Activated T-helper 1 cell treated with anti-CD3 and anti-CD28 coated beads, Interleukin-2, amount 50 U/mL, for 16 hours (primary cell): ENCODE results near the gene USP24.
"Not testable (repeated sequence)": the region's sequence is repeated elsewhere in the genome, so short reads cannot be mapped to it uniquely, and the experiment has no call there.

Experiments
- DNase-seq, 2 donors: peaks; one replicate each; pipeline ENCODE4 v3.0.0-alpha.2; 2020; ENCODE audit warnings: low read depth in 1 of 2, low spot score in 1 of 2

Gene USP24

DNA sequence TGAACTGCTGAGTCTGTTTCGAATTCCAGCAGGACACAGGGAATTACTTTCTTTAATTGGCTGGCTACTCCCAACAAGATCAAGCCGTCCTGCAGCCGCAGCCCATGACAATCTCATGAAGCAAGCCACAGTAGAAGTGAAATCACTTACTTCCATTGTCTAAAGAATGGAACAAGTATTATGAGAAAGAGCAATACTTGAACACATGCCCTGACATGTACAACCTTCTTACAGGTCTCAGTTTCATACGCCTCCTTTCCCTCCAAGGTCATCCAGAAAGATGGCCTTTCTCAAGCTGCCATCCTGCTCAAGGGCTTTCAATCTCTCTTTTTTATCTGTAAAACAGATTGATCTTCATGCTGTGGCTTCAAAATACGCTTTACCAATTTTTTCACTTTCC, 90.7 kb downstream of the USP24 start:
- no peak for DNase-seq

DNA sequence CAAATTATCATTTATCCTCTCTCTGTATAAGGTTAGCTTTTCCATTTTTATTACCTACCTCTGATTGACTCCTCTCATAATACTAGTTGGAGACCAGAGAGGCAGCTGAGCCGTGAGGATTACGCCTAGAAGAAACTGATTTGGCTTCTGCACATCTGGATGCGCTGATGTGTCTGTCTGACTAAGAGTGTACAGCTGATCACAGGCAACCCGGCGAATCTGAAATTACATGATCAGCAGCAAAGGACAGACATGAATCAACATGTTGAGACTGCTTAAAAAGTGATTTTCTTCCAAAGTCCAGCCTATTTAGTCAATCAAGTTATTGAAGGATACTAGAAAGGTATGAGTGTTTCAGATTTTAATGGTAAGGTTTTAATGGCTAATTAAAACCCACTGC, 94.6 kb downstream of the USP24 start:
- DNase-seq: no peak

DNA sequence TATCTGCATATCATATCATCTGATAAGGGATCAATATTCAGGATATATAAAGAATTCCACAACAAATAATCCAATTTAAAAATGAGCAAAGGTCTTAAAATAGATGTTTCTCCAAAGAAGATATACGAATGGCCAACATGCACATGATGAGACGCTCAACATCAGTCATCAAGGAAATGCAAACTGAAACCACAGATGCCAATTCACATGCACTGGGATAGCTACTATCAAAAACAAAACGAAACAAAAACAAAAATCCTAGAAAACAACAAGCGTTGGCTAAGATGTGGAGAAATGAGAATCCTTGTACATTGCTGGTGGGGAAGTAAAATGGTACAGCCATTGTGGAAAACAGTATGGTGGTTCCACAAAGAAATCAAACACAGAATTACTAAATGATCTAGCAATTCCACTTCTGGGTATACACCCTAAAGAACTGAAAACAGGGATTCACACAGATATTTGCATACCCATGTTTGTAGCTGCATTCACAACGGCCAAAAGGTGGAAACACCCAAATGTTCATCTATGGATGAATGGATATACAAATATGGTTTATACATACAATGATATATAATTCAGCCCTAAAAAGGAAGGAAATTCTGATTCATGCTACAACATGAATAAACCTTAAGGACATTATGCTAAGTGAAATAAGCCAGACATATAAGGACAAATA, 96.4 kb downstream of the USP24 start:
- no peak for DNase-seq

DNA sequence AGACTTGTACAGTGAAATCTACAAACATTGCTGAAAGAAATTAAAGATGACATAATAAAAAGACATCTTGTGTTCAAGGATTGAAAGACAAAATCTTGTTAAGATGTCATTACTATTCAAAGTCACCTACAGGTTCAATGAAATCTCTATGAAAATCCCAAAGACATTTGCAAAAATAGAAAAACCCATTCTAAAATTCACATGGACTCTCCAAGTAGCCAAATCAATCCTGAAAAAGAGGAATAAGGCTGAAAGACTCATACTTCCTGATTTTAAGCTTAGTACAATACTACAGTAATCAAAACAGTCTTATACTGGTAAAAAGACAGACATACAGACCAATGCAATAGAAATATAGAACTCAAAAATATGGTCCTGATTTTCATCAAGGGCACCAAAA, 97.2 kb downstream of the USP24 start:
- DNase-seq: no peak

DNA sequence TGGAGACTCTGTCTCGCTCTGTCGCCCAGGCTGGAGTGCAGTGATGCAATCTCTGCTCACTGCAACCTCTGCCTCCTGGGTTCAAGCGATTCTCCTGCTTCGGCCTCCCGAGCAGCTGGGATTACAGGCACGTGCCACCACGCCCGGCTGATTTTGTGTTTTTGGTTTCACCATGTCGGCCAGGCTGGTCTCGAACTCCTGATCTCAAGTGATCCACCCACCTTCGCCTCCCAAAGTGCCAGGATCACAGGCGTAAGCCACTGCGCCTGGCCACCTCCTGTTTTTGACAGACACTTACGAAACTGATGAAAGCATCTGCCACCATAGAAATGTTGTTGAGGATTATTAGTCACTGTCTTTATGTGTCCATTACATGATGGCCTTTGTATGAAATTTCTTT, 106.2 kb downstream of the USP24 start:
- not testable (repeated sequence) for DNase-seq

DNA sequence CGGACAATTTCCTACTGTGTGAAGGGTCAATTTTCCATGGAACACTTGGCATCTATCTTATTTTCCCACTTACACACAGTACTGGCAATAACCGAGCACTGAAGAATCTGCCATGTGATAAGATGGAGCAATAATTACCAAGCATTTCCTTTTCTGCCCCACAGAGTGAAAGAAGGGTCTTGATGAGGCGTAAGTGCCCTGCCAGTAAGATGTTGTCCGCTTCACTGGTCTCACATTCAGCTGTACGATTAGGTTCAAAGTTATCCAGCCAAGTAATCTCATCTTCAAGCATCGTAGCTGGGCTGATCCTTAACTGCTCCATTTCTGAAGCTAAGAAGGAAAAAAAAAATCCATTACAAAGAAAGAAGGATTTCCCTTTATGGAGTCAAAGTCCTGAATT, 108.1 kb downstream of the USP24 start:
- DNase-seq: no peak

DNA sequence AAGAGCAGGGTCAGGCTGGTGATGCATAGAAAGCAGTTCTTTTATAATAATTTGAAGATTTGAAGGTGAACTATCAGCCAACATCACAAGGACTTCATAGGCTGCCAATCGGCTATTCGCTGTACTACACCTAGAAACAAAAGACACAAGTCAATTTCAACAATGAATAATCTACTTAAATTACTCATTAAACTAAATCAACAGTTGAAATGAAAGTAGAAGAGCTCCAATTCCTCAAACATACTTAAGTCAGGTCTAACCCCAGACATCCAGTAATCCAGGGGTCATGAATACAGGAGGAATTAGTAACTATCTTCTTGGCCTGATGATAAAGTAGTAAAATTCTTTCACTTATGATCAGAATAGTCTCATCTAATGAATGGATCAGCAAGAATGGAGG, 111.3 kb downstream of the USP24 start:
- no peak for DNase-seq

DNA sequence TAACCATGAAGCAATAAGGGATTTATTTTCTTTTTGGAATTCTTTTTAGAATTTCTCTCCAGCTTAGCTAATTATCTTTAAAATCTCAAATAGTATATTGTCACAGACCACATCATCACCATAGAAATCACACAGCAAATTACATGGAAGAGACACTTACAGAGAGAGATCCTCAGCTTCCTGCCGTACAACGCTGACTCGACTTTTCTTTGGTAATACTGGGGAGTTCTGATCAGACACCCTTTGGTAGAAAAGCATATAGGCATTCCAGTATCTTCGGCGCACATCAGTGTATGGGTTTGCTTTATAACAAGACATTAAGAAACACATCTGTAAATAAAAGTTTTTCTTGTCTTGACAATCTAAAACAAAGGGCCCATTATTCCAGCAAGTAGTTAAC, 120.1 kb downstream of the USP24 start:
- no peak for DNase-seq

DNA sequence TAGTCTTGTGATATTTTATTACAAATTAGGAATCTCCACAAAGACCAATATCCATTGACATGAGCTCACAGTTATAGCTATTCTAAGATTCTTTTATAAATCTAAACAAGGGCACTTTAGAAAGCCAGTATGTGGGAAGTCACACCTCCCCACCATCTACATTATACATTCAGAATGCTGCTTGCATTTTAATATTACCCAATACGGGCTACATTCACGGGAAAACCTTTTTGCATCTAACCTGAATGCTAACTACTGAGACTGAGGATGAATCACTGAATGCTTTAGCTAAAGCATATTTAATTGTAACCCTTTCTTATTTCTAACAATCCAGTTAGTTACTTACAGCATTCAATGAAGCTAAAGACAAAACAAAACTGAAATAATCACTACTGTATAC, 122.7 kb downstream of the USP24 start:
- DNase-seq: no peak

DNA sequence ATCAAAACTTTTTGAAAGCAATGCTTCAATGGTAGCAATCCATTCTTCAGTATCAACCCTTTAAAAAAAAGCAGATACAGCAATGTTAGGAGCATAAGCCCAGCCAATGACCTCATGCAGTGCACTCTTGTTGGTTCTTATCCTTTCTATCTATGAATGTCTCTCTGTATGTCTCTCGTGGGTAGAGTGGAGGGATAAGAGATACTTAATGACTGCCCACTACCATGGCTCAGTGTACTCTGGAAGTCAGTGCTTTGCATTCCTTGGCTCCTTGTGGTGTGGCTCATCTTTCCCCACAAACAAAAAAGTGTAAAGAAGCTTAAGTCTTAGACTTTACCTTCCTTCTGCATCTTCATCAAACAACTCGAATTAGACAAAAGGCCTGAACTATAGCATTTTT, 125.5 kb downstream of the USP24 start:
- no peak for DNase-seq

DNA sequence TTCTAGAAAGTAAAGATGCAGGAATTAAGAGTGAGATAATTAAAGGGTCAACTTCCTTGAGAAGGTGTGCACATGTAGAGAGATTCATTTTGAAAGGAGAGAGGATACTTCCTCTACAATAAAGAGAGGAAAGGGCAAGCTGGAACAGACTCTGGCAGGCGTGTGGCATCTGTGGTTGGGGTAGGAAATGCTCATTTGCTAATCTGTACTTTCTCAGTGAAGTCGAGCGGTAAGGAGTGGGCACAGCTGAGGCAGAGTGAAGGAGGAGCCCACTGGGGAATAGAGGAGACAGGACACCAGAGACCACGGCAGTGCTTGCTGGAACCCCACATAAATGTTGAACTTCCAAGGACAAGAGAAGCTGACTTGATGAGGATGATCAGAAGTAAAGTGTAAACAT, 126.8 kb downstream of the USP24 start:
- DNase-seq: no peak

DNA sequence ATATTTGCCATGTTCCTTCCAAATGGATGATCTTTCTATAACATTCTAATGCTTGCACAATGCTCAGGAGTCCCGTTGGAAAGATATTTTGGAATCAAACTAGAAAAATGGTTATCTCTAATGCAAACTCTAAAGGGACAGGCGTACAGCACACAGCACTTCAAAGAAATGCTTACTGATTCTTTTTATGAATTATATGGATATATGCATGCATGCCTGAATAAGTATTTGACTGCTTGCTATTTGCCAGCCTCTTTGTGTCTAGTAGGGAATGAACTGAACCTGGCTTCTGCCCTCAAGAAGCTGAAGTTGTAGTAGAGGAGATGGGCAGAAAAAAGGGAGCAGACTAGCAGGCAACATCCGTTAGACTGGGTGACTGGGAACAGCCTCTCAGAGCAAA, 127.7 kb downstream of the USP24 start:
- no peak for DNase-seq

DNA sequence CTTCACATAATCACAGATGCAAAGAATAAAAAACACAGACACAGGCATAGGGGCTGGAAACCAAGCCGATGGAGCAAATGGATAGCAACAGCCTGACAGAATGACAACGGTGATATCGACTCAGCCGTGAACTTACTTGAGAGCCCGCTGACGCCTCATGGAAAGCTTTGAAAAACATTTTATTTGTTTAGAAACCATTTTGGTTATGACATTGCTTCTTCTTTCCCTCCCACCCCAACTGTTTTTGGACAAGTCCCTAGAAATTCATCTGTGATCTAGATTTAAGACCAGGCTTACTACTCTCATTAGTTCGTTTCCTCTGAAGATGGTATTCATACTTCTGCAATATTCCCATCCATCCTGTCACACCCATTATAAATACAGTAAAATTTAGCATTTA, 130.9 kb downstream of the USP24 start:
- DNase-seq: no peak

DNA sequence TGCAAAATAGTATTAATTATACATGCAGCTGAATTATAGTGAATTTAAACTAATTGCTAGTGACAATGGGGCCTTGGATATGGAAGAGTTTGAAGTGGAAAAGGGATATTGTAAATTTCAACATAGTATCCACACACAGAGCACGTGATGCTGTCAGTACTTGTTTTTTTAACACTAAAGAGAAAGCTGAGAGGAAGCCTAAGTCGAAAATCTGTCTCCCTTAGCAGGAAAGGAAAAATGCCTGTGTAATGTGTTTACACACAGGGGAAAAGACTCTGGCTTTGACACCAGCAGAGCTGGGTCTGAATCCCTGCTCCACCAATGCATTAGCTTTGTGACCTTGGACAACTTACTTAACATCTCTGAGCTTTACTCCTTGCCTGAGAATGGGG, 133.3 kb downstream of the USP24 start:
- DNase-seq: no peak

DNA sequence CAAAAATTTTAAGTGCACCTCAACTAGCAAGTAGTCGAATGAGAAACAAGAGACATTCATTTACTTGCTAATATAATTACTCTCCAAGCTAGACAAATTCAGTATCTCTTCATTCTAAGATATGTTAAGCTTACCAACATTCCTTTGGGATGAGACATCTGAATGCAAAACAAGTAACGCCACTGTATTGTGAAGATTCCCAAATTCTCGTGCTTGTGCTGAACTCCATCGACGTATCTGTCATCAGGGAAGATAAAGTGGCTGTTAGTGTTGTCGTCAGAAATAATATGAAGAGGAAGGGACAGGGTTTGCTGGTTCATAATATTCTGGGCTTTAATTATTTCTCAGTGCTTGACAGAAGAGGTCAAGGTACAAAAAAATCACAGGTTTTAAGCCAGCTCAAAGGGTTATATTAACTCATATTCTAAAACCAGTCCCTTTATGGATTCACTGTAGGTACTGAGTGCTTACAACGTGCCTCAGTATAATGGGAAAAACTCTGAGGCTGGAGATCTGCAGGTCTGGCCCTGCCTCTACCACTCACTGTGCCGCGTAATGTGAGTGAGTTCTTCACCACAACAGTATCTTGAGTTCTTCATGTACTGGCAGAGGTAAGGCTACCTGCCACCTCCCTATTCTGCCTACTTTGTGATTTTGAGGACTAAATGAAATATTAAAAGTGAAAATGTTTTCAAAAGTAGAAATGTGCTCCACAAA, 133.8 kb downstream of the USP24 start:
- DNase-seq: no peak

DNA sequence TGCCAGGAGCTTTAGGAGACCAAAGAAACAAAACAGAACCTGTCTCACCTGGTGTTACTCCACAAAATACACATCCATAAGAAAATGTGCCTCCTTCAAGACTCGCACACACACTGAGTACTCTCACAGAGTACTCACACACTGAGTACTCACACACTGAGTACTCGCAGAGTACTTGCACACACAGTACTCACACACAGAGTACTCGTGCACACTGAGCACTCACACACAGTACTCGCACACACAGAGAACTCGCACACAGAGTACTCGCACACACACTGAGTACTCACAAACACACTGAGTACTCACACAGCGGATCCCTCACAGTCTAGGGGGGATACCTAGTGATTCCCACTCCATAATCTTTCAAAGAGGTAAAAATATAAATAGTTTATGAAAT, 135.5 kb downstream of the USP24 start:
- no peak for DNase-seq

DNA sequence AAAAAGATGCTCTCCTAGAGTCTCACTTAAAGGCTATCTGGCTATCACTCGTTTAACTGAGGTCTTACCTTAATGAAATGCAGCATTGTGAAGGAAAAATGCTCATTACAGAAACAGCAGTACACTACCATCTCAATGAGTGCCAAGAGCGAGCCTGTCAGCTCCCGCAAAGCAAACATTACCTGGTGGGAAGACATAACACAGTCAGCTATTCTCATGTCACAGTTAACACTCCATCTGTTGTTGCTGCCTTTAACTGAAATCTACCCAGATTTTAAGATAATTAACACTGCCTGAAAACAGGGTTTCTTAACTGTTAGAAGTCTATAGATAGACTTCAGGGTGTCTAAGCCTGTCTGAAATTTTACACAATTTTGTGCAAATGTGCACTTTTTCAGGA, 136.7 kb downstream of the USP24 start:
- DNase-seq: no peak

DNA sequence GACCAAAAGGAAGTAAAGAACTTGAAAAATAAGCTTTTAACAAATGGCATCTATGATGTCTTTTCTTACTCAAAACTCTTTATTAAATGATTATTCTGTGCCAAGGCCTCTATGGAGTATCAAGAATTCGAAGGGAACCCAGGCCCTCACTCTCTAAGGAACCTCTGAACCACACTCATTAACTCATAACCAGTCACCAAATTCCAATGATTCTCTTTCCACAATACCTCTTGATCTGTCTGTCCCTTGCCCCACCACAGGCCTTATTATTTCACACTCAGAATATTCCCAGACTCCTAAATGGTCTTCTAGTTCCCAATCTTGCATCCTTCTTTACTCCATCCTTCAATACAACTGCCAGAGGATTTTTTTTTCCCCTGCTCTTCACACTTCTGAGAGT, 138.8 kb downstream of the USP24 start:
- DNase-seq: no peak

DNA sequence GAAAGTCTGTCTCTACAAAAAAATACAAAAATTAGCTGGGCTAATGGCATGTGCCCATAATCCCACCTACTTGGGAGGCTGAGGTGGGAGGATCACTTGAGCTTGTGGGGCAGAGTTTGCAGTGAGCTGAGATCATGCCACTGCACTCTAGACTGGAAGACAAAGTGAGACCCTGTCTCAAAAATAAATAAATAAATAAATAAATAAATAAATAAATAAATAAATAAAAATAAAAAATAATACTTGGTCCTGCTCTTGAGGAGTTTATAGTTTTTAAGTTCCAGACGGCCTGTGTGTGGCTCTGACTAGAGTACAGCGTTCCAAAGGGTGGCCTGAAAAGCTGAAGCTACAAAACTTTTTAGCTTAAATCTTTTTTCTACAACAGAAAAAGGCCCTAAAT, 140.7 kb downstream of the USP24 start:
- no peak for DNase-seq

DNA sequence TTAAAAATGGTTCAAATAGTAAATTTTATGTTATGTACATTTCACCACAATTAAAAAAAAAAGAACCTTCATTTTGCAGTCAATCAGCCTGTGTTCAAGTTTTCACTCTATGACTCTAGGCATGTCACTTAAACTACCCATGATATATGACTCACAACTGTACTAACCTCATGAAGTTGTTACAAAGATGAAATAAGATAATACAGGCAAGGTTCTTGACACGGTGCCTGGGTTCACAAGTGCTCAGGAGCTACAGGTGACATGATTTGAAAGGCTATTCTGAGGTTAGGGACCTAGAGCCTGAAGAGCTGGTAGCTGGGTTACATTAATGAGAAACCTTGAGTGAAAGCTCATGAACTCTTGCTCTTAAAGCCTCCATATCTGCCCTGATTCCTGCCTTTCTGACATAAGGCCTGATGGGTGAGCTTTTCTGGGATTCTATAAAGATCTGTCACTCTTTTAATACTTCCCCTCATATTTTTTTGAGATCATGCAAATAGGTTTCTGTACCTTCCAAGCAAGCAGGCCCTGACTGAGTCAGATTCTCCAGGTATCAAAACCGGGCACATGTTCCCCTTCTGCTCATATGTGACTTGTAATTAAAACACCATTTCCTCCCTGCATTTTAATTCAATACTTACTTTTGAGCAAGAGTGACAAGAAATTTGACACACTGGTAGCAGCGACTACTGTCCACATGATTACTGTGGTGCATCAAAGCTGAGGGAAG, 141.8 kb downstream of the USP24 start:
- DNase-seq: no peak

DNA sequence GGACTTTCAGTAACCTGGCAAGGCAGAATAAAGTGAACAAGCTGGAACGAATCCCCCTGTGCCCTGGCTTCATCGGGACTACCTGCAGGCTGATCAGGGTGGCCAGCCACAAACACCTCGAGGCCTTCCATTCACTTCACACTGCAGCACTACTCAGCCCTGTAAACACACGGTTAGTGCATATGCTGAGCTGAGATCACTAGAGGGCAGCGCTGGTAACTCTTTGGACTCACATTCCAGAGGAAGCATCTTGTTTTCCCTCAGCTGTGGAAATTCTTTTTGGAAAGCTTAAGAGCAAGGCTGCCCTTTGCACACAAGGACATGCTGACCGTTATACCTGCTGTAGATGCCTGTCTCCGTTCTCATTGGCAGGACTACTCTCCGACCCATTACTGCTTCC, 143.7 kb downstream of the USP24 start:
- DNase-seq: no peak
